HCT116 (cell line): ENCODE data around the gene TPRG1. TPM values are rescaled to one million over a fixed set of nuclear protein-coding genes. Genes with fewer than 3 reads are reported as not detected.

ENCODE experiments used
- ATAC-seq: fragments of 200-7000 bp; cut with Tn5 transposase; 2 replicates; pipeline ENCODE4 v1.9.1; 2020; ENCODE audit warnings: mild to moderate bottlenecking, moderate library complexity
- BruUV-seq: library from RNA; stranded (reverse); fragments of 400-500 nt; replicated peaks from 2 replicates; lab custom pipeline; 2021; lab: Mats Ljungman, UMichigan
- CTCF ChIA-PET: fragments of 300-600 bp; sonication (Branson Sonifier 250); formaldehyde crosslinking; loops from one replicate; lab custom pipeline; 2021; ENCODE audit warnings: antibody characterized with exemption; lab: Charles Lee
- POLR2A ChIA-PET: fragments of 300-600, 350-600 bp; sonication (Branson Sonifier 250); formaldehyde crosslinking; loops from one replicate; lab custom pipeline; 2021; ENCODE audit warnings: antibody characterized with exemption; lab: Charles Lee
- RAD21 ChIA-PET, 2 experiments: fragments of 300-600 bp; sonication (Branson Sonifier 250); formaldehyde crosslinking; loops; one replicate each; lab custom pipeline; 2023; ENCODE audit warnings: low total read pairs in 2 of 2; ENCODE audit not compliant: uncharacterized antibody in 2 of 2, unreplicated experiment in 2 of 2, low non-redundant PET in 1 of 2; lab: Charles Lee
- DNase-seq: peaks from one replicate; pipeline ENCODE4 v3.0.0-alpha.2; 2010; ENCODE audit warnings: low read depth, low spot score
- H2AFZ ChIP-seq: fragments of 200-600 bp; shearing (Covaris generic), sonication (generic); 2 replicates; pipeline ENCODE4 v1.6.1; 2017; ENCODE audit warnings: low read depth, mixed run types, mixed read lengths, antibody characterized with exemption, low read length; ENCODE audit not compliant: poor library complexity, severe bottlenecking
- H3K27ac ChIP-seq: 2 replicates; pipeline ENCODE4 v1.5.1; 2012; ENCODE audit warnings: low read depth, low read length
- H3K27me3 ChIP-seq: fragments of 200-600 bp; sonication (generic); 2 replicates; pipeline ENCODE4 v1.6.1; 2016; ENCODE audit warnings: mixed run types, low read length, mixed read lengths; ENCODE audit not compliant: insufficient read depth
- H3K36me3 ChIP-seq, 2 experiments: fragments of 200-500 bp in 1 of 2; fragments of 200-600 bp in 1 of 2; sonication (Bioruptor generic) in 1 of 2; sonication (generic) in 1 of 2; 2 replicates each; pipeline versions ENCODE4 v1.5.1 to v1.6.1; 2014 to 2016; ENCODE audit warnings: low read length in 2 of 2, inconsistent platforms in 1 of 2, mixed read lengths in 1 of 2, mixed run types in 1 of 2; ENCODE audit not compliant: insufficient read depth in 2 of 2, control insufficient read depth in 1 of 2
- H3K4me1 ChIP-seq, 2 experiments: fragments of 200-600 bp in 1 of 2; sonication (generic) in 1 of 2; 2 replicates each; pipeline versions ENCODE4 v1.5.1 to v1.6.1; 2012 to 2017; ENCODE audit warnings: low read length in 2 of 2, inconsistent platforms in 1 of 2, mild to moderate bottlenecking in 1 of 2, mixed read lengths in 1 of 2, mixed run types in 1 of 2, moderate library complexity in 1 of 2; ENCODE audit not compliant: insufficient read depth in 2 of 2, control insufficient read depth in 1 of 2
- H3K4me2 ChIP-seq: fragments of 200-600 bp; sonication (generic); 2 replicates; pipeline ENCODE4 v1.6.1; 2017; ENCODE audit warnings: mixed run types, low read length, mixed read lengths
- H3K4me3 ChIP-seq, 2 experiments: fragments of 200-600 bp in 1 of 2; sonication (generic) in 1 of 2; replicated peaks in 1 of 2; 2 replicates each; pipeline ENCODE4 v1.5.1; 2011 to 2016; ENCODE audit warnings: low read length in 2 of 2, control low read depth in 1 of 2, low read depth in 1 of 2, mild to moderate bottlenecking in 1 of 2, mixed read lengths in 1 of 2, mixed run types in 1 of 2
- H3K79me2 ChIP-seq: fragments of 200-600 bp; sonication (generic); 2 replicates; pipeline ENCODE4 v1.6.1; 2017; ENCODE audit warnings: mild to moderate bottlenecking, mixed run types, low read length, moderate library complexity, mixed read lengths; ENCODE audit not compliant: insufficient read depth
- H3K9ac ChIP-seq: fragments of 200-600 bp; sonication (generic); 2 replicates; pipeline ENCODE4 v1.6.1; 2016; ENCODE audit warnings: low read length, mixed read lengths
- H3K9me2 ChIP-seq: fragments of 200-600 bp; sonication (generic), shearing (Covaris generic); 2 replicates; pipeline ENCODE4 v1.6.1; 2017; ENCODE audit warnings: mixed run types, mild to moderate bottlenecking, moderate library complexity; ENCODE audit not compliant: insufficient read depth
- H3K9me3 ChIP-seq, 2 experiments: fragments of 200-500 bp in 1 of 2; fragments of 200-600 bp in 1 of 2; sonication (Bioruptor generic) in 1 of 2; sonication (generic) in 1 of 2; 2 replicates each; pipeline ENCODE4 v1.6.1; 2014 to 2017; ENCODE audit warnings: low read length in 2 of 2, mixed read lengths in 2 of 2, inconsistent platforms in 1 of 2, low read depth in 1 of 2, mild to moderate bottlenecking in 1 of 2, mixed run types in 1 of 2, moderate library complexity in 1 of 2; ENCODE audit not compliant: control insufficient read depth in 1 of 2, insufficient read depth in 1 of 2
- H4K20me1 ChIP-seq: fragments of 200-600 bp; sonication (generic), shearing (Covaris generic); 2 replicates; pipeline ENCODE4 v1.6.1; 2017; ENCODE audit warnings: mixed run types, mild to moderate bottlenecking, moderate library complexity; ENCODE audit not compliant: insufficient read depth
- ATF3 ChIP-seq: IDR thresholded peaks from 2 replicates; pipeline ENCODE4 v1.6.1; 2012
- CTCF ChIP-seq, 3 experiments: fragments of 200-600 bp in 1 of 3; sonication (generic) in 1 of 3; IDR thresholded peaks in 2 of 3; conservative IDR thresholded peaks in 1 of 3; 2 replicates each; pipeline ENCODE4 v1.5.1; 2012 to 2017; ENCODE audit warnings: low read depth in 2 of 3, low read length in 2 of 3, antibody characterized with exemption in 1 of 3, borderline replicate concordance in 1 of 3, control low read depth in 1 of 3, mild to moderate bottlenecking in 1 of 3, mixed read lengths in 1 of 3, mixed run types in 1 of 3, moderate library complexity in 1 of 3; ENCODE audit not compliant: insufficient read depth in 1 of 3
- FOSL1 ChIP-seq: IDR thresholded peaks from 2 replicates; pipeline ENCODE4 v1.6.1; 2012; ENCODE audit warnings: low read depth
- JUND ChIP-seq: IDR thresholded peaks from 2 replicates; pipeline ENCODE4 v1.6.1; 2012
- MAX ChIP-seq: IDR thresholded peaks from 2 replicates; pipeline ENCODE4 v1.6.1; 2012
- POLR2A ChIP-seq: IDR thresholded peaks from 2 replicates; pipeline ENCODE4 v1.7.0; 2011; ENCODE audit warnings: borderline replicate concordance; ENCODE audit not compliant: insufficient read depth, insufficient read length; ENCODE audit errors: extremely low read depth
- RAD21 ChIP-seq: IDR thresholded peaks from 2 replicates; pipeline ENCODE4 v1.6.1; 2012; ENCODE audit warnings: low read depth, mild to moderate bottlenecking
- intact Hi-C: fragments of 100-400 bp; cut with micrococcal nuclease; formaldehyde crosslinking; loops from 2 replicates; pipeline ENCODE4 v1.10.0; 2022
- total RNA-seq: library from RNA; stranded (reverse); gene quantifications from one replicate; pipeline ENCODE4 v1.2.1, GENCODE V29; 2021; ENCODE audit not compliant: unreplicated experiment
- TF ChIP-seq, protein P1 (sequence below): IDR thresholded peaks from 2 replicates; pipeline ENCODE4 v1.6.1; 2011; ENCODE audit warnings: mild to moderate bottlenecking, low read length, moderate library complexity; ENCODE audit not compliant: insufficient replicate concordance; ENCODE audit errors: extremely low read depth

The TPRG1 gene
- total RNA-seq, 1 experiment from 2014 or later = 2.8 TPM

DNA sequence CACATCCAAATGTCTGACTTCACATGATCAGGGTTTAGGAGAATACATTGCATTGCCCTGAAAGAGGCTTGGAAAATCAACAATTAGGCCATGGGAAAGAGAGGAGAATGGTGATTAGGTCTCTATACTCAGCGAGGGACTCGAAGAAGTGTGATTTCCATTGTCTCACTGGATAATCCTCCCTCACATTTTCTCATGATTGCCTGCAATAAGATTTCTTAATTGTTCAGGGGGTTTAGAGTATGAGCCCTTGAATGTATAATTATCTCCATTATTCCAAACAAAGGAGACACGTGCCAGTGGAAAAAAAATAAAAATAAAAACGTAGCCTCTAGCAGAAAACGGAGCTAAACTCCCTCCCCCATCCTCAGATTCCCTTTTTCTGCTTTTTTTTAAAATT lies 173.2 kb downstream of the TPRG1 start:
- H3K9ac ChIP-seq = no peak overlapping the region
- H3K79me2 ChIP-seq = no peaks in the 10 kb centered on the region
- no peak for ATAC-seq
- no peaks in the 10 kb centered on the region for H3K9me3 ChIP-seq
- H3K27me3 ChIP-seq = peaks cover 6% of the 10 kb centered on the region; the same call in 1 of the 2 replicates
- CTCF ChIA-PET = no interaction called here
- TF ChIP-seq, protein P1, sequence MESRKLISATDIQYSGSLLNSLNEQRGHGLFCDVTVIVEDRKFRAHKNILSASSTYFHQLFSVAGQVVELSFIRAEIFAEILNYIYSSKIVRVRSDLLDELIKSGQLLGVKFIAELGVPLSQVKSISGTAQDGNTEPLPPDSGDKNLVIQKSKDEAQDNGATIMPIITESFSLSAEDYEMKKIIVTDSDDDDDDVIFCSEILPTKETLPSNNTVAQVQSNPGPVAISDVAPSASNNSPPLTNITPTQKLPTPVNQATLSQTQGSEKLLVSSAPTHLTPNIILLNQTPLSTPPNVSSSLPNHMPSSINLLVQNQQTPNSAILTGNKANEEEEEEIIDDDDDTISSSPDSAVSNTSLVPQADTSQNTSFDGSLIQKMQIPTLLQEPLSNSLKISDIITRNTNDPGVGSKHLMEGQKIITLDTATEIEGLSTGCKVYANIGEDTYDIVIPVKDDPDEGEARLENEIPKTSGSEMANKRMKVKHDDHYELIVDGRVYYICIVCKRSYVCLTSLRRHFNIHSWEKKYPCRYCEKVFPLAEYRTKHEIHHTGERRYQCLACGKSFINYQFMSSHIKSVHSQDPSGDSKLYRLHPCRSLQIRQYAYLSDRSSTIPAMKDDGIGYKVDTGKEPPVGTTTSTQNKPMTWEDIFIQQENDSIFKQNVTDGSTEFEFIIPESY = no peak
- TF ChIP-seq RAD21 = no peak
- no peak for TF ChIP-seq CTCF (IDR thresholded peaks at IDR 0.05 in 2 of 3, conservative IDR thresholded peaks at IDR 0.05 in 1 of 3; ENCODE audit: borderline replicate concordance in 1 of 3, insufficient read depth in 1 of 3, low read depth in 2 of 3, low read length in 2 of 3)
- no peak for TF ChIP-seq FOSL1
- TF ChIP-seq MAX = no peak
- TF ChIP-seq ATF3 = no peak
- TF ChIP-seq POLR2A = no peak
- no peak for TF ChIP-seq JUND
- TF ChIP-seq, all 23 proteins: peak for 0
- Histone ChIP-seq H3K36me3 (no peaks in the 10 kb centered on the region), H2AFZ (no peak overlapping the region), H3K4me1 (no peaks in the 10 kb centered on the region), H3K27ac (no peak overlapping the region), H4K20me1 (no peaks in the 10 kb centered on the region), H3K9me2 (no peaks in the 10 kb centered on the region), H3K4me2 (no peak overlapping the region), H3K4me3 (no peak overlapping the region)
- BruUV-seq = no TSS peak
- intact Hi-C loops = no loop called here
- RAD21 ChIA-PET = no interaction called here
- POLR2A ChIA-PET = no interaction called here
- DNase-seq = no peak
